Left lobe of liver (tissue), 2 donors: ENCODE data around the gene AGPS. TPM values are rescaled to one million over a fixed set of nuclear protein-coding genes. Genes with fewer than 3 reads are reported as not detected.
"Not testable (repeated sequence)": the region's sequence is repeated elsewhere in the genome, so short reads cannot be mapped to it uniquely, and the experiment has no call there.

Experiments used
- ATAC-seq: fragments of 200-7000 bp; cut with Tn5 transposase; one replicate; pipeline ENCODE4 v1.9.1; 2020; ENCODE audit warnings: mild to moderate bottlenecking, moderate library complexity
- DNase-seq: peaks from one replicate; pipeline ENCODE4 v3.0.0-alpha.2; 2020; ENCODE audit warnings: low spot score
- total RNA-seq: library from RNA; stranded (reverse); gene quantifications from one replicate; pipeline ENCODE4 v1.2.1, GENCODE V29; 2021
- donor health status: DM: no; HTN: no; CAD: no; lungs with moderate emphysema.
- donor health status: DM: no; HTN: yes; CAD: no.

The AGPS gene
- 31.0 TPM for total RNA-seq

GRCh38 chr2:177392373-177393202, at the start of gene AGPS:
TSS of gene AGPS (plus strand) at chr2:177392773. CDS start at chr2:177392790, 17 bp downstream.
- DNase-seq (peak; percentile 91), ATAC-seq (peak; percentile 93)

GRCh38 chr2:177343773-177344172, 48.8 kb upstream of the AGPS start:
- ATAC-seq (no peak), DNase-seq (no peak)

- DNase-seq (no peak), ATAC-seq (no peak)
Observed at GRCh38 chr2:177344316-177344715, 48.3 kb upstream of the AGPS start.

- ATAC-seq = no peak
- DNase-seq = no peak
Observed at GRCh38 chr2:177346192-177346591, 46.4 kb upstream of the AGPS start.

GRCh38 chr2:177347570-177347969, 45.0 kb upstream of the AGPS start:
- ATAC-seq = no peak

GRCh38 chr2:177348118-177348654, 44.4 kb upstream of the AGPS start:
- DNase-seq = no peak
- no peak for ATAC-seq

More at GRCh38 chr2:177347570-177347969, 45.0 kb upstream of the AGPS start:
- DNase-seq = no peak

- ATAC-seq (peak; percentile 23), DNase-seq (no peak)
Observed at GRCh38 chr2:177348733-177349693, 43.6 kb upstream of the AGPS start.

GRCh38 chr2:177350624-177351023, 41.9 kb upstream of the AGPS start:
- DNase-seq, ATAC-seq: not testable (repeated sequence)

GRCh38 chr2:177351121-177351520, 41.5 kb upstream of the AGPS start:
- ATAC-seq, DNase-seq: not testable (repeated sequence)

GRCh38 chr2:177352441-177353186, 40.0 kb upstream of the AGPS start:
- ATAC-seq (peak; percentile 40), DNase-seq (no peak)

GRCh38 chr2:177353187-177353478, 39.4 kb upstream of the AGPS start:
- ATAC-seq (no peak), DNase-seq (no peak)

GRCh38 chr2:177354541-177354940, 38.0 kb upstream of the AGPS start:
- DNase-seq, ATAC-seq: not testable (repeated sequence)

GRCh38 chr2:177355874-177356273, 36.7 kb upstream of the AGPS start:
- ATAC-seq = no peak
- DNase-seq = no peak

- ATAC-seq (no peak), DNase-seq (no peak)
Observed at GRCh38 chr2:177359836-177360595, 32.6 kb upstream of the AGPS start.

- ATAC-seq = no peak
- no peak for DNase-seq
Observed at GRCh38 chr2:177362499-177362898, 30.1 kb upstream of the AGPS start.

GRCh38 chr2:177363332-177363731, 29.2 kb upstream of the AGPS start:
- no peak for ATAC-seq
- no peak for DNase-seq

- ATAC-seq = not testable (repeated sequence)
Observed at GRCh38 chr2:177365764-177366163, 26.8 kb upstream of the AGPS start.

GRCh38 chr2:177368023-177368422, 24.6 kb upstream of the AGPS start:
- not testable (repeated sequence) for ATAC-seq, DNase-seq

More at GRCh38 chr2:177365764-177366163, 26.8 kb upstream of the AGPS start:
- not testable (repeated sequence) for DNase-seq

GRCh38 chr2:177379354-177379753, 13.2 kb upstream of the AGPS start:
- ATAC-seq = no peak
- DNase-seq = no peak

GRCh38 chr2:177380181-177380580, 12.4 kb upstream of the AGPS start:
- ATAC-seq (no peak), DNase-seq (no peak)
